NCI-H1048 (cell line): ENCODE data around the gene ATF7IP2.
"Not testable (repeated sequence)": the region's sequence is repeated elsewhere in the genome, so short reads cannot be mapped to it uniquely, and the experiment has no call there.

Experiments
- DNase-seq: peaks from one replicate; lab custom pipeline; 2025; lab: John Stamatoyannopoulos, UW

Gene ATF7IP2

DNA sequence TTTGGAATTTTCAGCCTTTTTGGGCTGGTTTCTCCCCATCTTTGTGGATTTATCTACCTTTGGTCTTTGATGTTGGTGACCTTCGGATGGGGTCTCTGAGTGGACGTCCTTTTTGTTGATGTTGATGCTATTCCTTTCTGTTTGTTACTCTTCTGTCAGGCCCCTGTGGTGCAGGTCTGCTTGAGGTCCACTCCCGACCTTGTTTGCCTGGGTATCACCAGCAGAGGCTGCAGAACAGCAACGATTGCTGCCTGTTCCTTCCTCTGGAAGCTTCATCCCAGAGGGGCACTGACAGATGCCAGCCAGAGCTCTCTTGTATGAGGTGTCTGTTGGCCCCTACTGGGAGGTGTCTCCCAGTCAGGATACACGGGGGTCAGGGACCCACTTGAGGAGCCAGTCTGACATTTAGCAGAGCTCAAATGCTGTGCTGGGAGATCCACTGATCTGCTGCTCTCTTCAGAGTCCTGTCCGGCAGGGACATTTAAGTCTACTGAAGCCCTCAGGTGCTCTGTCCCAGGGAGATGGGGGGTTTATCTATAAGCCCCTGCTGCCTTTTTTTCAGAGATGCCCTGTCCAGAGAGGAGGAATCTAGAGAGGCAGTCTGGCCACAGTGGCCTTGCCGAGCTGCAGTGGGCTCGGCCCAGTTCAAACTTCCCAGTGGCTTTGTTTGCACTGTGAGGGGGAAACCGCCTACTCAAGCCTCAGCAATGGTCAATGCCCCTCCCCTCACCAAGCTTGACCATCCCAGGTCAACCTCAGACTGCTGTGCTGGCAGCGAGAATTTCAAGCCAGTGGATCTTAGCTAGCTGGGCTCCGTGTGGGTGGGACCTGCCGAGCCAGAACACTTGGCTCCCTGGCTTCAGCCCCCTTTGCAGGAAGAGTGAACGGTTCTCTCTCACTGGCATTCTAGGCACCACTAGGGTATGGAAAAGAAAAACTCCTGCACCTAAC is 66.6 kb downstream of the ATF7IP2 start:
- not testable (repeated sequence) for DNase-seq

DNA sequence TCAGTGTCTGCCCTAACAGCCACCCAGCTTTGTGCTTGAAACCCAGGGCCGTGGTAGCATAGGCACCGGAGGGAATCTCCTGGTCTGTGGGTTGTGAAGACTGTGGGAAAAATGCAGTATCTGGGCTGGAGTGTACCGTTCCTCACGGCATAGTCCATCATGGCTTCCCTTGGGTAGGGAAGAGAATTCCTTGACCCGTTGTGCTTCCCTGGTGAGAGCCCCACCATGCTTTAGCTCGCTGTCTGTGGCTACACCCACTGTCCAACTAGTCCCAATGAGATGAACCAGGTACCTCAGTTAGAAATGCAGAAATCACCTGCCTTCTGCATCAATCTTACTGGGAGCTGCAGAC is 67.3 kb downstream of the ATF7IP2 start:
- DNase-seq, result no peak

DNA sequence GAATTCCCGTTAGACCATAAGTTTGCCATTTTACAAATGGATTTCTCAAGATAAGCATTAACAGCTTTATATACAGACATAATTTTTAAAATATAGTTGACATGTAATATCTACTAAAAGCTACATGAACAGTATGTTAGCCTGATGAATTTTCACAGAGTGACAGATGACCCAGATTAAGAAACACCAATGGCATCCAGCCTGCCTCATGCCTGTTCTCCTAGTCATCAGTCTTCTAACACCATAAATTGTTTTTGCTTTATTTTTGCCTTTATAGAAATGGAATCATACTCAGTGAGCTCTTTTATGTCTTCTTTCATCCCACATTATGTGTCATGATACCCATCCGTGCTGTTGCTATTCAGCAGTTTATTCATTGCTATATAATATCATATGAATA is 80.0 kb downstream of the ATF7IP2 start:
- no peak for DNase-seq

DNA sequence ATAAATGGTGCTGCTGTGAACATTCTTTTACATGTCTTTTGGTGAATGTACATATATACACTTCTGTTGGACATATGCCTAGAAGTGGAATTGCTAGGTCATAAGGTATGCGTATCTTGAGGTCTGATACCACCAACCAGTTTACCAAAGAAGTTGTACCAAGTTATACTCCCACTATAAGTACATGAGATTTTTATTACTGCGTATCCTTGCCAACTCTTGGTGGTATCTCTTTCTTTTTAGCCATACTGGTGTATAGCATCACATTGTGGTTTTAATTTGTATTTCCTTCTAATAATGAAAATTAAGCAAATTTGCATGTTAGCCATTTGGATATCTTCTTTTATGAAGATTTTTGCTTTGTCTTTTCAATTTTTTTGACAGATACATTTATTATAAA is 80.5 kb downstream of the ATF7IP2 start:
- no peak for DNase-seq

DNA sequence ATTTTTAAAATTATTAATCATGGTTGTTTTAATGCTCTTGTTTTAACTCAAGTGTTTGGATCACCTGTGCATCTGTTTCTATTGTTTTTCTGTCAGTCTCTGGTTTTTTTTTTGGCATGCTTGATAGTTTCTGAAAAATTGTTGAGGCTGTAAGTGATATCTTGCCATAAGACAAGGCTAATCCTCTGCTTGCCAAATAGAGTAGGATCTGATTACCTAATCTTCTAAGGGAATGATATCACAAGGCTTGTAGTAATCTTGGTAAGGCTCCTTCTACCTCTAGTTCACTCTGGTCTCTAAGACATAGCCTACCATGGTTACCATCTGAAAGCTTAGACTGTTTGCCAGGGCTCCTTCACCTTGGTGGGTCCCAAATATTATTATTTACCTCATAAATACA is 81.0 kb downstream of the ATF7IP2 start:
- DNase-seq, result no peak

DNA sequence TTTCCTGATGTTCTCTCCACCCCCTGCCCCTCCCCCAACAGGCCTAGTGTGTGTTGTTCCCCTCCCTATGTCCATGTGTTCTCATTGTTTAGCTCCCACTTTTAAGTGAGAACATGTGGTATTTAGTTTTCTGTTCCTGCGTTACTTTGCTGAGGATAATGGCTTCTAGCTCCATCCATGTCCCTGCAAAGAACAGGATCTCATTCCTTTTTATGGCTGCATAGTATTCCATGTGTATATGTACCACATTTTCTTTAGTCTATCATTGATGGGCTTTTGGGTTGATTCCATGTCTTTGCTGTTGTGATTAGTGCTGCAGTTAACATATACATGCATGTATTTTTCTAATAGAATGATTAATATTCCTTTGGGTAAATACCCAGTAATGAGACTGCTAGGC is 90.8 kb downstream of the ATF7IP2 start:
- DNase-seq, result not testable (repeated sequence)

DNA sequence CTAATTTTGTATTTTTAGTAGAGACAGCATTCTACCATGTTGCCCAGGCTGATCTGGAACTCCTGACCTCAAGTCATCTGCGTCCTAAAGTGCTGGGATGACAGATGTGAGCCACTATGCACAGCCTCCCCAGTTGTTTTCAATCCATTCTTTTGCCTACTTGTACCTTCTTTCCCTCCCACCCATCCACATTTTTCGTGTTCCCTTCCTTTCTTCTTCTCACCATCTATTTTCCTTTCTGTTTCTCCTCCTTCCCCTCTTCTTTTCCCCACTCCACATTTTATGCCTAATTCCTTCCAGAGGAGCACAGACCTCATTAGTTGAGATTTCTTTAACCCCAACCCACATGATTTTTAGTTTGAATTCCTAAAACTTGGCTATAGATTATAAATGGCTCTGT is 94.3 kb downstream of the ATF7IP2 start:
- no peak for DNase-seq

DNA sequence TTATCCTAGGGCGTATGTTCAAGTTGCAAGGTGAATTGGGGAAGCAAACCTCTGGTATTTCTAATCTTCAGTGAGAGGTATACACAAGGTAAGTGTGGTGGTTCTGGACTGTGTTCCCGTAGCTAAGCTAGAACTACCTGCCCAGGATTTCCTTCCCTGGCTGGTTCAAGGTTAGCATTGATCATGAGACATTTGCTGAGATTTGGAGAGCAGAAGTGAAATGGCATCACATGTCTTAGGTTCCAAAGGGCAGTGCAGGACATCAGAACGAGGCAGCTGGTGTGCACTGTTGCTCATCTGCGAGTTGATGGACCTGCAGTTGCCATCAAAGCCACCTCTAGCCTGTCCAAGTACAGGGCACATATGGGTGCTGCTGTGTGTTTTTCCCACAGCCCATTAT is 99.3 kb downstream of the ATF7IP2 start:
- DNase-seq, result no peak

DNA sequence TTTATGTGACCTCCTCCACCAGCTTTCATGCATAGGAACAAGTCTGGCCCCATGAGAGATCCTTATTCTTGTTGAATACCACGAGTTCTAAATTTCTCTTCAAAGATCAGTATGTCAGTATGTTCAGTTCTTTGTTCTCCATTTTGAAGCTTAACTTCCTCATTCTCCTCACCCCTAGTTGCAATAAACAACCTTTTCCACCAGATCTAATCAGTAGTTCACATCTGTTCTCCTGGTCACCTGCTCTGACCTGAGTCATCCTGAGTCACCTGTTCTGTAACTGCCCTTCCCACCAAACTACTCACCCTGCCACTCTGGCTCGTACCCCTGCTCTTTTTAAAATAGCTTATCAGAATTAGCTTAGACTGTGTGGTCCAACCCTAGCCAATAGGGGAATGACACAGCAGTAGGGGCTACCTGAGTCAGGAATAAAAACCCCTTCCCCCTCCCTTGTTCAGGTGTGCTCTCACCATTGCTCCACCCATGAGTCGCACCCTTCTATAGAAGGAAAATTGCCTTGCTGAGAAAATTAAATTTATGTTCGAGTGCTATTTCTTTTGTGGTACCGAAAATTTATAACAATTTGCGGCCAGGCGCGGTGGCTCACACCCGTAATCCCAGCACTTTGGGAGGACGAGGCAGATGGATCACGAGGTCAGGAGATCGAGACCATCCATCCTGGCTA is 100.0 kb downstream of the ATF7IP2 start:
- no peak for DNase-seq

DNA sequence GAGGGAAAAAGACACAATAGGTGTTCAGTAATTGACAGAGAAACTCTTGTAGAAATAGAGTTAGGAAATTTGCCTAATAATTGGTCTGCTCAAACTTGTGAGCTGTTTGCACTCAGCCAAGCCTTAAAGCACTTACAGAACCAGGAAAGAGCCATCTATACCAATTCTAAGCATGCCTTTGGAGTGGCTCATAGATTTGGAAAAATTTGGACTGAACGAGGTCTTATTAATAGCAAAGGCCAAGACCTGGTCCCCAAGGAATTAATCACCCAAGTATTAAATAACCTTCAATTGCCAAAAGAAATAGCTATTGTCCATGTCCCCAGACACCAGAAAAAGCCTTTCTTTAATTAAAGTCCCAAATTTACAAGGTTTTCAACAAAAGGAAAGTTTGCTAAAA is 104.3 kb downstream of the ATF7IP2 start:
- no peak for DNase-seq

DNA sequence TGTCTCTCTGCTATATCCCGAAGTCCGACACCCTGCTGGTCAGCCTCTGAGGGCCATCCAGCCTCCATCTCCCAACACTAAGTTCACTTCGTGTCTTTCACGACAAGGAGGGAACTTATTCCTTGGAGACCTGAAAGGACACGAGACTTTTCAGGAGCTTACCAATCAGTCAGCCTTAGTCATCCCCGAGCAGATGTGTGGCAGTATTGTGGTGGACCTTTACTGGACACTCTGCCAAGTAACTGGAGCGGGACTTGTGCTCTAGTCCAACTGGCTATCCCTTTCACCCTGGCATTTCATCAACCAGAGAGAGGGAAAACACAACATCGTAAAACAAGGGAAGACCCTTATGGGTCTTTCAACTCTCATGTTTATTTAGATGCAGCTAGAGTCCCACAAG is 107.4 kb downstream of the ATF7IP2 start:
- DNase-seq, result no peak

DNA sequence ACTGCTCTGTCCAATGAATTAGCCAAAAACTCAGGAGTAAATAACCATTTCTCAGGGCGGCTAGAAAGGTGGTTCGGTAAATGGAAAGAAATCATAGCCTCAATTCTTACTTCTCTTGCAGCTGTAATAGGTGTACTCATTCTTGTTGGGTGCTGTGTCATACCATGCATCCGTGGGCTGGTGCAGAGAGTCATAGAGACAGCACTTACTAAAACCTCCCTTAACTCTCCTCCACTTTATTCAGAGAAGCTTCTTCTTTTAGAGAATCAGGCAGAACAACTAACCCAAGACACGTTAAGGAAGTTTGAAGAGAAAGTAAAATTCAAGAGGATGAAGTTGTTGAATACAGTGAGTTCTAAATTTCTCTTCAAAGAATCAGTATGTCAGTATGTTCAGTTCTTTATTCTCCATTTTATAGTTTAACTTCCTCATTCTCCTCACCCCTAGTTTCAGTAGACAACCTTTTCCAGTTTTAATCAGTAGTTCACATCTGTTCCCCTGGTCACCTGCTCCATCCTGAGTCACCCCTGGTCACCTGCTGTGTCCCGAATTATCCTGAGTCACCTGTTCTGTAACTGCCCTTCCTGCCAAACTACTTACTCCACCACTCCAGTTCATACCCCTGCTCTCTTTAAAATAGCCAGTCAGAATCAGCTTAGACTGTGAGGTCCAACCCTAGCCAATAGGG is 108.6 kb downstream of the ATF7IP2 start:
- DNase-seq, result no peak

DNA sequence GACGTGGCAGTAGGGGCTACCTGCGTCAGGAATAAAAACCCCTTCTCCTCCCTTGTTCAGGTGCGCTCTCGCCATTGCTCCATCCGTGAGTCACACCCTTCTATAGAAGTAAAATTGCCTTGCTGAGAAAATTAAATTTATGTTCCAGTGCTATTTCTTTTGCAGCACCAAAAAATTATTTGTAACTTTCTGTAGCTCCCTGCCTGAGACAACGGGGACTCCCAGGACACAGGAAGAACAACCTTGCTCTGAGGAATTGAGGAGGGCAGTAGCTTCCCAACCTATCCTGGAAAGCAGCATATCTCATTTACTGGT is 109.1 kb downstream of the ATF7IP2 start:
- DNase-seq, result no peak

DNA sequence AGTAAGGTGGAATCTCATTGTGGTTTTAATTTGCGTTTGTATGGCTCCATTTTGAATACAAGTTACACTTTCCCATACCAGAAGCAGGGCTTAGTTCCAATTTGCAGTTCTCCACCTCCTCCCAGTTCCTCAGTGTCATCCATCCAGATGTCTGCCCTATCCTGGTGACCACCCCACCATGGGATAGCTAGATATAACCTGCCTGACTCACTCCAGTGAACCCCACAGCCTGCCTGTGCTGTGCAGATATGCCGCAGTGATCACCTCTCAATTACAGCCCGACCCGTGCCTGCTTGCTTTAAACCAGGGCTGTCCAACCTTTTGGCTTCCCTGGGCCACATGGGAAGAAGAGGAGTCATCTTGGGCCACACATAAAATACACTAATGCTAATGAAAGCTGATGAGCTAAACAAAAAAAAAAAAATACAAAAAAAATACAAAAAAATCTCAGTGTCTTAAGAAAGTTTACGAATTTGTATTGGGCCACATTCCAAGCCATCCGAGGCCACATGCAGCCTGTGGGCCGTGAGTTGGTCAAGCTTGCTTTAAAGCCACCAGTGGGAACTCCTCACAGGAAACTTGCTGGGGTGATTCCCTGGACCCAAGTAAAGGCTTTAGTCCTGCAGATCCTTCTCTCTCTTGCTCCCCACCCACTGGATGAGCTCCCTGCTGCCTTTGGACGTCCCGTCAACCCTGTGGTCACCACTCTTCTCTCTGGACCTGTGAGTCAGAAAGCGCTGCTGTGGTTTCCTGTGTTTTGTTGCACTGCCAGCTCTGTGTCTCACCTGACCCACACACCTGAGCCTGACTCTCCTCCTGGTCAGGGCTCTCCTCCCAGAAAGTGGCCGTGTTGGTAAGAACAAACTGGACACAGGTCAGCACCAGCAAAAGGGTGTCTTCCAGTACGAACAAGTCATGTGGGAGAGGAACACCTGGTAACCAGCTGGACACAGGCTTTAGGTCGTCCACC is 111.6 kb downstream of the ATF7IP2 start:
- no peak for DNase-seq

DNA sequence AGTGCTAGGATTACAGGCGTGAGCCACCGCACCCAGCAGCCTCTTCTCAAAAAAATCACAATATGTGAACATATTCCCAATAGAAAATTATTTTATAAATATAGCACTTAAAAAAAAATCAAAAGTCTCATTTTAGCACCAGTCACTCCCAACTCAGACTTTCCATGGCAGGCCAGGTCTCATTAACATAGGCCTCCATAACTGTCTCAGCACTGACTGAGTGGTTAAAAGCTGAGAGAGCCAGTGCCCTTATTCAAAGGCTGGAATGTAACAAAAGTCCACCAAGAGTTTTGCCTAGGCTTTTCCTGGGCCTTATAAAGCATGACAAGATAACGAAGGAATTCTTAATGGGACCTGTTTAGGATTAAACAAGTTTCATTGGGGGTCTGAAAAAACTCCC is 114.7 kb downstream of the ATF7IP2 start:
- DNase-seq, result no peak

DNA sequence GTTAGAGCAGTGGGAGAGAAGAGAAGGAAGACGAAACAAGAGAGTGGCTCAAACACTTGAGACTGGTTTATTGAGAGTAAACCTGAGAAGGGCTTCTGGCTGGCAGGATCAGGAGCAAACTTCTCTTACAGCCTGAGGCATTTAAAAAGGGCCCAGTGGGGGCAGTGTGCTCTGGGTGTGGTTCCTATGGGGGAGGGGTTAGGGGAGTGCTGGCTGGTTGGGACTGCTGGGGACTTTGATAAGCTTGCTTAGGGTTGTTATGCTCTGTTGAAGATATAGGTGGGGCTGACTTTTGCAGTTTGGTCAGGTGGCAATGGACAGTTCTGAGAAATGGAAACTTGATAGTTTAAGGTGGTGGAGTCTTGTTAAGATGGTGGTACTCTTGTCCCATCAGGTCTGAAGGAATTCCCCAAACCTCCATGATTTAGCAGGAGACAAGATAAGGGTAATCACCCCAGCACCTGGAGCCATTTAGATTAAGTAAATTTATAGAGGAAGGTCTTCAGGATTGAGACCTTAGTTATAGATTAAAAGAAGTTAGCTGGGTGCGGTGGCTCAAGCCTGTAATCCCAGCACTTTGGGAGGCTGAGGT is 115.3 kb downstream of the ATF7IP2 start:
- no peak for DNase-seq

DNA sequence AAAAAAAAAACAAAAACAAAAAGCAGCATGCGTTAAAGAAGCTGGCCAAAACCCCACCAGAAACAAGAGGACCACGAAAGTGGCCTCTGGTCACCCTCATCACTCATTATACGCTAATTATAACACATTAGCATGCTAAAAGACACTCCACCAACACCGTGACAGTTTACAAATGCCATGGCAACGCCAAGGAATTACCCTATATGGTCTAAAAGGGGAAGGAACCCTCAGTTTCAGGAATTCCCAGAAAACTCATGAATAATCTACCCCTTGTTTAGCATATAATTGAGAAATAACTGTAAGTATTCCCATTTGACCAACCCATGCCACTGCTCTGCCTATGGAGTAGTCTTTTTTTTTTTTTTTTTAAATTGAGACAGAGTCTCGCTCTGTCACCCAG is 116.9 kb downstream of the ATF7IP2 start:
- DNase-seq, result no peak

DNA sequence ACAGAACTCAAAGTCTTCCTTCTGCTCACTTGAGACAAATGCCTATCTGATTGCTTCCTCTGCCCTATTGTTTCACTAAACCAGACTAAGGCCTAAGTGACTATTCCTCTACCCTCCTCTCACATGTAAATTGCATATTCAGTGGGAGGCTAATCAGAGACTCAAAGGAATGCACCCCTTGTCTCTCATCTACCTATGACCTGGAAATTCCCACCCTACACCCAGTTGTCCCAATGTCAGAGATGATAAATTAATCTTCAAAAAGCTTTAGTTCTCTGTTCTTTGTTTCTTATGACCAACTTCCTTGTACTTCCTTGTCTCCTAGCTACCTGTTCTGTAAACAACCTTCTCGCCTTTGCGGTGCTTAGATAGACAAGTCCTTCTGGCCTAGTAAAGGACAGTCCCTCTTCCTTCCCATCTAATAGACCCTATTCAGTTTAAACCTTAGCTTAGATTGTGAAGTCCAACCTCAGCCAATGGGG is 118.6 kb downstream of the ATF7IP2 start:
- DNase-seq, result no peak

DNA sequence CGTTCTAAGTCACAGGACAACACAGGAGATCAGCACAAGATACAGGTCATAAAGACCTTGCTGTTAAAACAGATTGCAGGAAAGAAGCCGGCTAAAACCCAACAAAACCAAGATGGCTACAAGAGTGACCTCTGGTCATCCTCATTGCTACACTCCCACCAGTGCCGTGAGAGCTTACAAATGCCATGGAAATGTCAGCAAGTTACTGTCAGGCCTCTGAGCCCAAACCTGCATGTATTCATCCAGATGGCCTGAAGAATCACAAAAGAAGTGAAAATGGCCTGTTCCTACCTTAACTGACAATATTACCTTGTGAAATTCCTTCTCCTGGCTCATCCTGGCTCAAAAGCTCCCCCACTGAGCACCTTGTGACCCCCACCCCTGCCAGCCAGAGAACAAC is 119.4 kb downstream of the ATF7IP2 start:
- DNase-seq, result not testable (repeated sequence)

DNA sequence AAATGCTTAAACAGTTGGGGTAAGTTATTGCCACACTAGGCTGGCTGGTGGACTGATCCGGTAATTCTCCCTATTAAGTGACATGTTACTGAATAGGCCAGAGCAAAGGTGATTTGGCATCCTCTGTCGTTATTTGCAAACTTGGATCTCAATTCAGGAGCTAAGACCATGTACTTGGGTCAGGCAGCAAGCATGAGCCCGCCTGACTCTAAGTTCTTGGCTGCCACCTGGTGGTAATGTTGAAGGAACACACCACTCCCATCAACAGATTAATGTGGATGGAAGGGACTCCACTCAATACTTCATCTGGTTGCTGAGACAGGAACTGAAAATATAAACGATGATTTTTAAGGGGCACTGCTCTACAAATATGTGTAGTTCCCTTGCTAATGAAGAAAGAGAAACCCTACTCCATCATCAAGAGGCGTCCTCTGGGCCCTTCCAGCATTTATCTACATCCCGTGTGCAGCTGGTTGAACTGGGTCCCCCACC is 123.7 kb downstream of the ATF7IP2 start:
- DNase-seq, result no peak

DNA sequence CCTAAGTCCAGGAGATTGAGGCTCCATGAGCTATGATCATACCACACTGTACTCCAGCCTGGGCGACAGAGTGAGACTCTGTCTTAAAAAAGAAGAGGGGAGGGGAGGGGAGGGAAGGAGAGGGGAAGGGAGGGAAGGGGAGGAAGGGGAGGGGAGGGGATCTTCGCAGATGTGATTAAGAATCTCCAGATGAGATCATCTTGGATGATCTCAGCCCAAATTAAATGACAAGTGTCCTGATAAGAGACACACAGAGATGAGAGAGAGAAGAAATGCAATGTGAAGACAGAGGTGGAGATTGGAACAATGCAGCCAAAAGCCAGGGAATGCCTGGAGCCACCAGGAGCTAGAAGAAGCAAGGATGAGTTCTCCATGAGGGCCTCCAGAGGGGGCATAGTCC is 124.4 kb downstream of the ATF7IP2 start:
- DNase-seq, result no peak
